Activated CD4-positive, alpha-beta T cell treated with anti-CD3 and anti-CD28 coated beads, Interleukin-2, Interleukin-6, amounts not matched to agents 100 ng/mL and 50 ng/mL, durations not matched to agents 16 hours and 8 hours (primary cell): Measurements from ENCODE around the gene NPSR1.
"Not testable (repeated sequence)": the region's sequence is repeated elsewhere in the genome, so short reads cannot be mapped to it uniquely, and the experiment has no call there.

ENCODE experiments used
- DNase-seq: peaks from one replicate; pipeline ENCODE4 v3.0.0-alpha.2; 2020

Gene NPSR1, protein sequence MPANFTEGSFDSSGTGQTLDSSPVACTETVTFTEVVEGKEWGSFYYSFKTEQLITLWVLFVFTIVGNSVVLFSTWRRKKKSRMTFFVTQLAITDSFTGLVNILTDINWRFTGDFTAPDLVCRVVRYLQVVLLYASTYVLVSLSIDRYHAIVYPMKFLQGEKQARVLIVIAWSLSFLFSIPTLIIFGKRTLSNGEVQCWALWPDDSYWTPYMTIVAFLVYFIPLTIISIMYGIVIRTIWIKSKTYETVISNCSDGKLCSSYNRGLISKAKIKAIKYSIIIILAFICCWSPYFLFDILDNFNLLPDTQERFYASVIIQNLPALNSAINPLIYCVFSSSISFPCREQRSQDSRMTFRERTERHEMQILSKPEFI

DNA sequence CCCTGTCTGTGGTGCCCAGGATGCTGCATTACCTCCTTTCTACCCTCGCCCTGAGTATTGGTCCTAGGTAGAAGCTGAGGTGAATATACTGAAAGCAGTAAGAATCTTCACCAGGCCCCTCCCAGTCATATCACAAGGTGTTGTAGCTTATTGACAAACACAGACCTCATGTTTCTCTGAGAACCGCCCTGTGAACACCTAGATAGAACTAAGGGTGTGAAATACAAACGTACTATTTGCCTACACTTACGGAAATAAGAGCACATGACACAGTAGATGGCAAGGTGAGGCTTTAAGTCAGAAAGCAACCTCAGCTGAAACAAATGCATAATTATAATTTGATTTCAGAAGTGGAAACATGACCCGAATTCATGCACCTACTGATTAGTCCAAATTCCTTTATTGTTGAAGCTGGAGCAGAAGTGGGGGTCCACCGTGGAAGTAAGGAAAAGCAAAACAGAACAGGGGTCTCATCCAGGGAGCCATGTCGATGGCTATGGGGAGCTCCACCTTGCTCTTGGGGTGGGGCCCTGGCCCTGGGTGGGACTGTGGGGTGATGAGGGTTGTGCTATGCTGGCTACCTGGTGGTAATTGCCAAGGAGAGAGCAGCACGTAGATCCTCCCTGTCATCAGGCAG lies at the start of gene NPSR1:
Gene NPSR1 (plus strand): TSS at position 587 of the 637 bp plus-strand sequence. CDS start 195 bp downstream, outside the sequence.
- no peak for DNase-seq

GRCh38 chr7:34612661-34613060 lies 45.4 kb upstream of the NPSR1 start:
- no peak for DNase-seq

DNA sequence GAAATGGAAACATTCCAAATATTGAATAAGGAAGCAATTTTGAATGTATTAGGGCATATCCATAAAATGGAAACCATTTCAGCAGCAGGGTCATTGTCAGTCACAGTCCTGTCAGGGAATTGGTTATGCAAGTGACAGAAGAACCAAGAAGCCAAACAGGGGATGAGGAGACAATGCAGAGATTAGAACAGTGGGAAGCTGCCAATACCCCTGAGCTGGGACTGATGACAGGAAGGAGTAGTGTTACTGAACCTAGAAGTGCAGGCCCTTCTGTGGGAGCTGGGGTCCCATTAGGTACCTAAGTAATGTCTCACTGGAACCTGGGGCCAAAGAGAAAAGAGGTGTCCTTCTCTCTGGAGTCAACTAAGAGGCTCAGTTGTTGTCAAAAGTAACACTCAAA lies 37.6 kb upstream of the NPSR1 start:
- no peak for DNase-seq

DNA sequence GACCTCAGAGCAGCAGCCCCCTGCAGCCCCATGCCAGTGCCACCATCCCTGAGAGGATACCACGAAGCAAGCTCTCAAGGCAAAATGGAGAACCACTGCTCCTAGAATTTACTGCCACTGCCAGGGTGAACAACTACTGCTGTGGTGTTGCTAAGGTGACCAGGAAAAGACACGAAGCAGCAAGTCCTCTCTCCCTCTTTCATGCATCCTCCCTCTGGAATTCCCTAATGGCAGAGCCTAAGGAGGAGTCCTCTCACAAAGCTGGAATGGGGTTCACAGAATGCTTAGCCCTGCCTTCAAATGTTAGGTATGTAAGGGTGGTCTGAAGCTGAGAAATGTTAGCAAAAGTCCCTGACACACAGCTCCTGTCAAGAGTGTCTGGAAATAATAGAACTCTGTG lies 35.8 kb upstream of the NPSR1 start:
- DNase-seq, result no peak

DNA sequence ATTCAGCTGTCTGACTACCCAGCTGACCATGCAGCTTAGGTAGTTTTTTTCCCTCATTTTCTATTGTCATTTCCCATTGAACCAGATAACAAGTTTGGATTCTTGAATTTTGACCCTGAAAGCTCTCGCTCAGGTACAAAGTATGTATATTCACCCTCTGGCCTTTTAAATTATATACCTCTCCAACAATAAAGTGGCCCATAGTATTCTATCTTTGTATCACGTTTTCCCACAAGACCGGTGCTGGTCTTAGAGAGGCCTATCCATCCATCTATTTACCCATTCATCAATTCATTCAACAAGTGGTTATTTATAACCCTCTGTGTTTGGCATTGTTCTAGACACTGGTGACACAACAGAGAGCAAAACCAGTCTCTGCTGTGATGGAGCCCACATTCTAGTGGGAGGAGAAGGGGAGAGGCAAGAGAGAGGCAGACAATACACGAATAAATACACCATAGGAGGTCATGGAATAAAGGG lies 35.2 kb upstream of the NPSR1 start:
- DNase-seq, result no peak

GRCh38 chr7:34628618-34629017 lies 29.4 kb upstream of the NPSR1 start:
- not testable (repeated sequence) for DNase-seq

DNA sequence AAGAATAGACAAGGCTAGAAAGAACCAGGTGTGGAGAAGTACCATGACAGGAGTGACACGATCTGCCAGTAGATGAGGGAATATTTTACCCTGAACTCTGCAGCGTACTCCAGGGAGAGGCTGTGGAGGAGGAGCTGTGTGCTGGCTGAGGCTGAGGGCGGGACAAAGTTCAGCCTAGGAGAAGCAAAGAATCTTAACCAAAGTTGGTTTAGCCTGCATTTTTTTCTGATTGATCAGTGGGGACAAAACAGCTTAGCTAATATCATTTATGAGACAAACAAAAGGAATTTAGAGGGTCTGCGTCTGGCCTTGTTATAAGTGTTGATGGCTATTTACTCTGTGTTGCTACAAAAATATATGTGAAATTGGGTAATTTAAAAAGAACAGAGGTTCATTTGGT lies 5.2 kb upstream of the NPSR1 start:
- DNase-seq, result no peak

GRCh38 chr7:34653787-34654186 lies 4.2 kb upstream of the NPSR1 start:
- no peak for DNase-seq

GRCh38 chr7:34655384-34655783 lies 2.6 kb upstream of the NPSR1 start:
- no peak for DNase-seq

DNA sequence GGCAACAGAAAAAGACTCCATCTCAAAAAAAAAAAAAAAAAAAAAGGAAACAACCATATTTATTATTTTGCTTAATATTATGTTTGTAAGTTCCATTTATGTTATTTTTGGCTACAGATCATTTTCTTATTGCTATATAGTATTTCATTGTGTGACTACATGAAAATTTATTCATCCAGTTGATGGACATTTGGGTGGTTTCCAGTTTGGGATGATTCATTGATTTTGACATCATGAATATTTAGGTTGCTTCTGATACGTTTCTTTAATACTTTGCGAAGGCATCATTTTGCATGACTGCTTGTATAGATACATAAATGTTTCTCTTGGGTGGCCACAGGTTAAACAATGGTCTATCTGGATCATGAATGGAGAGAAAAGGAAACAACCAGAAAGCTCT lies 2.0 kb upstream of the NPSR1 start:
- no peak for DNase-seq

DNA sequence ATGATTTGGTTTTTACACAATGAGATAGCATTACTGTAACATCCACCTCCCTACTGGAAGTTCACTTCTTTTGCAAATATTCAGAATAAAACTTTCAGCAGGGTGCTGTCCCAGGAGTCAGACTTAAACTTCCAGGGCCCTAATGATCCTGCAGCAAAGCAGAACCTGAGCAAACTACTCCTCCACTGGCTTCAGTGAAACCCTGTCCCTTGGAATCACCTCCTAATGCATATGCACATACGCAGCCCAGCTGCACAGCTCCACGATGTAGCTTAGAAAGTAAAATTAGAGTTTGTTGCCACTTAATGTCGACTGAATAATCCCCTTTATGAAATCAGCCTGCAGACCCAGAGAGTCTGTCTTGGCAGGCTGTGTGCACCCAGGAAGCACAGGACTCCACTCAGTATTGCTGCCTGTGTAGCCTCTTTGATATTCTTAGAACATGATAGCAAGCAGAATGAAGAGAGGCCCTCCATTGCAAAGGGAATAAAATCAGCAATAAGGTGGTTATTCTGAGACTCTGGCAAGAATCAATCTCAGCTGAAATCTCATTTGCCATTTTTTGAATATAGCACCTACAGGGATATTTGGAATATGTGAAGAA lies 1.6 kb downstream of the NPSR1 start:
- DNase-seq, result no peak

GRCh38 chr7:34662058-34662708 lies 4.2 kb downstream of the NPSR1 start:
- no peak for DNase-seq

DNA sequence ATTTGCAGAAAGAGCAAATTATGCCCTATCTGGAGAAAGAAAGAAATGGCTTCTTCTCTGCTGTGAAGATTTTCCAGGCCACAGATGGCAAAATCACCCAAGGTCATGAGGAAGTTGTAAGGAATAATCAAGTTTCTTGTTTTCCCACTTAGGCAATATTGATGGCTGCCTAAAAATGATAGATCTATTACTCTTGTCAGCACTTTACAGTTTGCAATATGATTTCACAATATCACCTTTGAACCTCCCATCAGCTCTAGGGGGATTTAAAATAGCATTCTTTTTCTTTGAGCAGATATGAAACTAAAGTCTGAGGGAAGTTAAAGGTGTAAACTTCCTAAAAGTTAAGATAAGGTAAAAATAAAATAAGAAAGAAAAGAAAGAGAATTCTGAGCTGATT lies 6.7 kb downstream of the NPSR1 start:
- DNase-seq, result no peak

DNA sequence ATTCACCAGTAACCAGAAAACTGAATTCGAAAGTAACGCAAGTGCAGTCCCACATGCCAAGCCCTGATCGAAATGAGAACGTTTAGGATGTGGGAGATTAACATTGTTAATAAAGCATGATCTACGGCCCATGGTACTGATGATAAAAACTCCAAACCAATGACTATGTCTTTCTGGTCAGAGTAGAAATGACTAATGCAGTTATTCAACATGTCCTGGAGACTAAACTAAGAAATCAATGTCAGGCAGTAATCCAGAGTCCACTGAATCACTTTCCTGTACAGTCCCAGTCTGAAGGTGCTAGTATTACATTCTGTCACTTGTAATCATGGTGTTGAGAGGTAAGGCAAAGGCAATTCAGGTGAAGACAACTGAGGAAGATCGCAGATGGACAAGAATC lies 14.4 kb downstream of the NPSR1 start:
- DNase-seq, result no peak

DNA sequence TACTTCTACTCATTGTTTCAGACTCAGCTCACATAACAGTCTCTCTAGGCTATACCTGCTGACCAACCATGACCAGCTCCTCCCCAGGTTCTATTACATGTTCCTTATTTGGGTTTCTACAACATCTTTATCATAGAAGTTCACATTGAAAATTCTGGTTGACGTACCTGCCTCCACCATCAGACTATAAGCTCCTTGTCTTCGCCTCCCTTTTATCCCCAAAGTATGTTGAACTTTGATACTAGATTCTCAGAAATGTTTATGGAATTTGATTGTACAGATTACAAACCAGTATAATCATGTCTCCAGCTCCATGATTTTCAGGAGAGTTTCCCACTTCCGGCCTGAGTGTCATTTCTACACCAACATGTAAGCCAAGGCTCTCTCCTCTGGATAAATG lies 15.0 kb downstream of the NPSR1 start:
- no peak for DNase-seq

GRCh38 chr7:34675749-34676374 lies 17.8 kb downstream of the NPSR1 start:
- DNase-seq, result peak; percentile 44

DNA sequence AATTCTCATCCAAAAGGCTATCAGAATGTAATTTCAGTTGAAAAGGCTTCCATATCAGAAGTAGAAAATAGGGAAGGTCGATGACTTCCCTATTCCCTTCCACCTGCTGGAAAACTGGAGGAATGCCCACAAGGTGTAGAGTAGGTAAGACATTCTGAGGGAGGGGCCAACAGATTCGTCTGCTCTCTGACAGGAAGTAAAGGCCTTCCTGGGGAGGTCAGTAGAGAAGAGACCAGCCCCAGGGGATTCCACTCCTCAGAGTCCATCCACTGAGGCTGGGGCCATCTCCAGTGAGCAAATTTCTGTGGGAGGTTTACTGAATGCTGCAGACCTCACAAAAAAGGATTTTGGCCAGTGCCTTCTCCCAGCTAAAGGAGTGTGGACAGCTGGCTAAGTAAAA lies 19.5 kb downstream of the NPSR1 start:
- DNase-seq, result no peak

GRCh38 chr7:34687529-34687928 lies 29.5 kb downstream of the NPSR1 start:
- no peak for DNase-seq

DNA sequence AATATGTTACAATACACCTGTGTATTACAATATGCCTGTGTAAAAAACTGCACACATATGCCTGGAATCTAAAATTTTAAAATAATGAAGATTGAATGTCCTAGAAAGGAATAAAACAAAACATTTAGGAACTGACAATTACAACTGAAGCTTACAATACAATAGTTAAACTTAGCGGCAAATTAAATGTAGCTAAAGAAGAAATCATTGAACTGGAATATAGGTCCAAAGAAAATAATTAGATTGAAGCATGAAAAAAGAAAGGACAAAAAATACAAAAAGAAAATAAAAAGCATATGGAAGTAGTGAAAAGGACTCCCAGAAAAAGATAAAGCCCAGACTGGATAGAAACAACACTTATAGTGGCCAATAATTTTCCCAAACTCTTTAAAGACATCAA lies 38.4 kb downstream of the NPSR1 start:
- DNase-seq, result no peak

DNA sequence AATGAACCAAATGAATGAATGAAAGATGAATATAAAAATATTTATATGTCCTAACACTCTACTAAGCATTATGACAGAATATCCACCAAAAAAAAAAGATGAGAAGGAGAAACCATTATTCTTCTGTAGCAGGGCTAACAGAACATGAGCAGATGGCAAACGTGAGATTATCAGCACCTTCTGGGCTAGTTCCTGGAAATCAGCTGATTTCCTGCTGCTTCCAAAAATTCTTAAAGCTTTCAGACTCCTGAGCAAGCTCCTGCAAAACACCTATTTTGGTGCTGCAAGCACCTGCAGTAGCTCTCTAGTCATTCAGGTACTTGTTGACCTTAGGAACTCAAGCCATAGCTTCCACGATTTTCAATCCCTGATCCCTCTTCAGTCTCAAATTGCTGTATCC lies 51.8 kb downstream of the NPSR1 start:
- no peak for DNase-seq

GRCh38 chr7:34718867-34719266 lies 60.8 kb downstream of the NPSR1 start:
- peak; percentile 41 for DNase-seq

DNA sequence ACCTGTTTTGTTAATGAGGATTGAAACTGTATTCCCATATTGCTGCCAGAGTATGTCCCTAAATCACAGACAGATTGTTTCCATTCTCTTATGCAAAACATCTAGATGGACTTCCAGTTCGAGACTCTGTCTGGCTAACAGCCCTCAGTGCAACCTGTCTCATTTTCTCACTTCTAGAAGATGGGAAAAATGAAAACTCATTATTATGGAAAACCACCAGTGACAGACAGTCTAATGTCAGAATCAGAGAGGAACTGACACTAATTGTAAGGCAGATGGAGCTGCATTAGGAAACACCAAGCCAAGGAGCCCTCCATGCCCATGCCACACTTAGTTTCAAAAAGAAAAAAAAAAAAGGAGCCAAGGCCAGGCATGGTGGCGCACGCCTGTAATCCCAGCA lies 61.6 kb downstream of the NPSR1 start:
- DNase-seq, result no peak

DNA sequence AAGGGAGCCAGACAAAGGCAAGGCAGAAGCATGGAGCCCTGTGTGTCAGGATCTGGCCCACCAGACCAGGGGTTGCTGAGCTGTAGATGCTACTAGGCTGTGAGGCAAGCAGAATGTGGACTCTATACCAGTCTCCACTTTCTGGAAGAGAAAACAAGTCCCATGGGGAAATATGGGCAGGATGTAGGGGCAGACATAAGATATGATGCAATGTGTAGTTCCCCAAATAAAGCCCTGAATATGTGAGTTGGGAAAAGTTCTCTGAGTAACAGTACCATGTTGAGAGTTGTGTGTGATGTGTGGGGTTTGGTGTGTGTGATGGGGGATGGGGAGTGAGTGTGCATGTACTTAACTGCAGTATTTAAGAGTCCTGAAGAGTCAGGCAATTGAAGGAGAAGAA lies 62.3 kb downstream of the NPSR1 start:
- no peak for DNase-seq
